ENCODE results near the gene STT3B.

DNA sequence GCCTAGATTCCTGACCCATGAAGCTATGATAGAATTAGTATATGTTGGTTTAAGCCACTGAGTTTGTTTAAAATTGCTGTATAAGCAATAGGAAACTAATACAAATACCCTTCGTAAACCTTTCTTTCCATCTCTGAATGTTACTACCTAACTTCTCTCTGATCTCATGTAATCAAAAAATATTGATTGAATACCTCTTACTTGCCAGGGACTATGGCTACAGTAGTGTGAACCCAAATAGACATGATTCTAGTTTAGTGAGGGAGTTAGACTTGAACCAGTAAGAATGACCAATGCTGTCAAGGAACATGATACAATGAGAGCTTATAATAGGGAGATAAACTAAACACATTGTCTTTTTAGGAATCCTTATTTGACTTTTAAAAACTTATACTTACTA lies 19.4 kb downstream of the STT3B start:
- TF ChIP-seq, protein P1, sequence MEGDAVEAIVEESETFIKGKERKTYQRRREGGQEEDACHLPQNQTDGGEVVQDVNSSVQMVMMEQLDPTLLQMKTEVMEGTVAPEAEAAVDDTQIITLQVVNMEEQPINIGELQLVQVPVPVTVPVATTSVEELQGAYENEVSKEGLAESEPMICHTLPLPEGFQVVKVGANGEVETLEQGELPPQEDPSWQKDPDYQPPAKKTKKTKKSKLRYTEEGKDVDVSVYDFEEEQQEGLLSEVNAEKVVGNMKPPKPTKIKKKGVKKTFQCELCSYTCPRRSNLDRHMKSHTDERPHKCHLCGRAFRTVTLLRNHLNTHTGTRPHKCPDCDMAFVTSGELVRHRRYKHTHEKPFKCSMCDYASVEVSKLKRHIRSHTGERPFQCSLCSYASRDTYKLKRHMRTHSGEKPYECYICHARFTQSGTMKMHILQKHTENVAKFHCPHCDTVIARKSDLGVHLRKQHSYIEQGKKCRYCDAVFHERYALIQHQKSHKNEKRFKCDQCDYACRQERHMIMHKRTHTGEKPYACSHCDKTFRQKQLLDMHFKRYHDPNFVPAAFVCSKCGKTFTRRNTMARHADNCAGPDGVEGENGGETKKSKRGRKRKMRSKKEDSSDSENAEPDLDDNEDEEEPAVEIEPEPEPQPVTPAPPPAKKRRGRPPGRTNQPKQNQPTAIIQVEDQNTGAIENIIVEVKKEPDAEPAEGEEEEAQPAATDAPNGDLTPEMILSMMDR (IDR thresholded peaks at IDR 0.05) = no peak
- TF ChIP-seq POLR2A (IDR thresholded peaks at IDR 0.05) = no peak
